ENCODE results near the gene MAPK9.
"Not testable (repeated sequence)": the region's sequence is repeated elsewhere in the genome, so short reads cannot be mapped to it uniquely, and the experiment has no call there.

The MAPK9 gene

DNA sequence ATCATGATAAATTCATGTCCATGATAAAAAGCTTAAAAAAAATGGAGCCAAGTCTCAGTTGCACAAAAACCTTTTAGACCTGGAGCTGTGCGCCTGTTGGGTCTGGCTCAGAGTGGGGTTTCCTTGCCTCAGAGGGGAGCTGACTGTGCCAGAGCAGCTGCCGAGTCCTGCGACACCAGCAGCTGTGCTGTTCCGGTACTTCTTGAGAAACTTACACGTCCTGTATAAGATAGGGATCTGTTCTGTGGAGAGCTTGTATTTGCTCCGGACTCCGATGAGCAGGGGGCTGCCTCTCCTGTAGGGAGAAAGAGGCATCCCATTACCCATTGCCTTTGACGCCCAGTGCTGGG, 32.7 kb upstream of the MAPK9 start:
- no peak for DNase-seq

DNA sequence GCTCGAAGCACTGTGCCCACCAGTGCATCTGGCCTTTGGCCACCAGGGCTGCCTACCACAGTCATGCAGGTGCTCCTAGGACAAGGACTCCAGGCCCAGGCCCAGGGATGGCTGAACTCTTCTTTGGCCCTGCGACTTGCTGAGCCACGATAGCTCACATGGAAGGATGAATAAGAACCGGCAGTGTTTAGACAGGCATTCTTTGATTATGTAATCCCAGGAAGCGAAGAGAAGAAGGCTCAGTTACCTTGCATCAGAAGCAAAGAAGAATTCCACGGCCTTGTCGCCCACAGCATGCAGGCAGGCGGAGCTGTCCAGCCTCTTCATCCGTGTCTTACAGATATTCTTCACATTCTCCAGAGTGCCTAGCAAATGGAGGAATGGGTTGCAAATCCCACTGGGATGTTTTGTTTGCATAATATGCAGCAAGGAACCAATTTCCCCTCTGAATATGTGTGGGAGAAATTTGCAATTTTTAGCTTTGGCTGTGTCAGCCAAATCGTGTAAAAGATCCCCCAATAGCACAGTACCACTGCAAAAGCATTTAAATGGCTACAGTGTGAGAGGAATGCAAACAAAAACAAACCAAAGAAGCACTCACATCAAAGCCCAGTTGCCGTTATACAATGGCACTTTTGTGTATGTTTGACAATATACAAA, 32.2 kb upstream of the MAPK9 start:
- no peak for DNase-seq

DNA sequence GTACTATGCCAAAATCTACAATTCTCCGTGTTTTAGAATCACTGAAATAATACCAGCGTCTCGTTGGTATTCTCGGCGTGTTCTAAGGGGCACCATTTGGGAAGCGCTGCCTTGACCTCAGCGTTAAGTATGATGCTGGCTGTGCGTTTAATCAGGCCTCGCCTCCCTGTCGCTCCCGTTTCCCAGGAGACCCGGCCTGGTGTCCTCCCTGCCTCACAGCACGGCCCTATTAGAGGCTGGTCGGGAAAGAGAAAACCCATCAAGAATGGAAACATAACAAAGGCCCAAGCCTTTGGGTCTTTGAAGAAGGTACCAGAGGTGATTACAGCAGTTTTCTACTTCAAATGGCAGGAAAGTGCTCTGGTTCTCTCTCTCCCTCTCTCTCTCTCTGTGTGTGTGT, 31.3 kb upstream of the MAPK9 start:
- no peak for DNase-seq

- DNase-seq, result no peak
Observed at GRCh38 chr5:180318456-180319089, 26.7 kb upstream of the MAPK9 start.

GRCh38 chr5:180316586-180316985, 24.7 kb upstream of the MAPK9 start:
- DNase-seq, result no peak

DNA sequence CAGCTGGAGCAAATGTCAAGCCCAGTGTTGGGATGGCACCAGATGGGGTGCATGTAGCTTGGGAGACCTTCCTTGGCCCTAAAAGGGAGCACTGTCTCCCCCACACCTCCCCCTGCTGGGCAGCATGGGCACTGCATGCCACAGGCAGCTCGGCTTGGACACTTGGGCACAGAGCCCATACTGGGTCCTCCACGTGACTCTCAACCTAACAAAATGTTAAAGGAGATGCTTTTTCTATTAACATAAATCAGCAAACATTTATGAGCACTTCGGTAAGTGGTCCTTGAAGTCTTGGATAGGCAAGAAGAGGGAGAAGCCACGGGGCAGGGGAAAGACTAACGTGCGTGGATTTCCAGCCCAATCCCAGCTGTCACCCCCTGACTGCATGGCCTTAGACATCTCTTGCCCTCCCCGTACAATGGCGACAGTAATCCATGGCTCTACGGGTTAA, 23.9 kb upstream of the MAPK9 start:
- peak; percentile 9 to 53 for DNase-seq

- DNase-seq, result no peak
Observed at GRCh38 chr5:180313677-180314505, 22.0 kb upstream of the MAPK9 start.

DNA sequence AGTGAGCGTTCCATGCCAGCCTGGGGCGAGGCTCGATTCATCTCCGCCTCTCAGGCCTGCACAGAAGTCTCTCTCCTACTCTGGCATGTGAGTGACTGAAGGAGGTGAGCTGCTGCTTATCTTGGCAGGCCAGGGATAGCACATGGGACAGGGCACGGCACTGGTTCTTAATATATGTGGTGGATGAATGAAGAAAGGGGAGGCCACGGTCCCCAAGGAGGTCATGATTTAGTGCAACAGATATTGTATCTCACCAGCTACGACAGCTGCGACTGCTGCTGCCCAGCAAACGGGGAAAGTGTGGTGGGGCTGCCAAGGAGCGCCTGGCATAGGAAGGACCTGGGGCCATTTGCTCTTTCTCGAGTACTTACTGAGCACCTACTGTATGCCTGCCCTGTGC, 19.3 kb upstream of the MAPK9 start:
- no peak for DNase-seq

GRCh38 chr5:180306796-180307195, 14.9 kb upstream of the MAPK9 start:
- no peak for DNase-seq

DNA sequence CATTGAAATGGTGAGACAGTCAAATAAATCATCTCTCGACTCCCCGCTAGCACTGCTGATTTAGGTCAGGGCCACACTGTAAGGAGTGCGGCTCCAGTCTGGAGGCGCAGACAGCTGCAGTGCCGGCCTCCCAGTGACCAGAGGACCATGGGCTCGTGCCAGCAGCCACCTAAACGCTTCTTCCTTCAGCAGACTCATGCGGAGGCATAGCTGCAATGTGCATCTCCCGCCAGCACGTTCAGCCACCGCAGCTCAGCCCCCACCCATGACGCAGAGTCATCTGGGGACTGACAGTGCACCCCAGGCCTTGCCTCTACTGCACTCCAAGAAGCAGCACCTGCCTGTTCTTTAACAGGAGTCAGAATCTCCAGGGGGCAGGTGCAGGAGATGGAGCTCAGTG, 13.6 kb upstream of the MAPK9 start:
- DNase-seq, result no peak

DNA sequence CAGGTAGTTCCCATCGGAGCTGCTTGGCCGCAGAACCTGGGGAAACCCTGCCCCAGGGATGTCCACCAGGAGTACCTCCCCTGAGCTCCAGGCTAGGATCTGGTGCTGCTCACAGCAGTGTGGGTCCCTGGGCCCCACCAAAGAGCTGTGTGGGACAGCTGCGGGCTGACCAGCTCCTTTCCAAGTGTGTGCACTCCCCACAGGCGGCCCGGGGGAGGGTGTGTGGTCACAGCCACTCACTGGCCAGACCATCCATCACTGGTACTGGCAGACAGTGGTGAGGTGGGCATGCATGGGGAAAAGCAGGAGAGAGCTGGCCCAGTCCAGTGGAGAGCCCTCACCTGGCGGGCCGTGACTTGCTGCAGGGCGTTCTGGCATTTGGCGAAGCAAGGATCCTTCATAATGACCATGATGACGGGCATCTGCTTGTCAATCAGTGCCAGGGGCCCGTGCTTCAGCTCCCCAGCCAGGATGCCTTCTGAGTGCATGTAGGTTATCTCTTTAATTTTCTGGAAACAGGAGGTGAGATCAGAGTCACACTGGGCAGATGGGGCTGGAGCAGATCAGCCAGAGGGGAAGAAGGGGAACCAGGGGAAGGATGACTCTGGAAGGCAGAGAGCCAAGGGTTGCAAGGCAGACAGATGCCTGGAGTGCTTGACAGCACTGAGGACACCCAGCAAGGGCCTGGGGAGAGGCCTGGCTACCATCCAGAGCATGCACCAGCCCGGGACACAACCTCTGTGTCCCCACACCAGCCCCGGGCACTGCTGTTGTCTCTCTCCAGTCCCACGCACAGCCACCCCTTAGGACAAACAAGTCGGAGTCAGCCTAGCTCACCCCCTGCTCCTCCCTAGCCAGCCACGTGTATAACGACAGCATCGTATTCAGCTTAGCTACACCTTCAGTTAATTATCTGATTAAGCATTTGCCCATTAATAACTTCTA, 12.8 kb upstream of the MAPK9 start:
- no peak for DNase-seq

DNA sequence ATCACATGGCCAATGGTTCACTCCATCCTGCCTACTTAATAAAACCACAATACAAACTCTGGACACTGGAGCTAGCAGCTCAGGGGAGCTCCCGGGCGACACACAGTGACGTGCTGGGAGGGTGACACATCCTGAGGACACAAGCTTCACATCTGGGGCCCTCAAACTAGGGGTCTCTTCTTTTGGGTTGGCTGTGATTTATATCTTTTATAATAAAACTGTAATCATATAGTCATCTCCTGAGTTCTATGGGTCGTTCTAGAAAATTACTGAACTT, 12.1 kb upstream of the MAPK9 start:
- DNase-seq, result no peak

DNA sequence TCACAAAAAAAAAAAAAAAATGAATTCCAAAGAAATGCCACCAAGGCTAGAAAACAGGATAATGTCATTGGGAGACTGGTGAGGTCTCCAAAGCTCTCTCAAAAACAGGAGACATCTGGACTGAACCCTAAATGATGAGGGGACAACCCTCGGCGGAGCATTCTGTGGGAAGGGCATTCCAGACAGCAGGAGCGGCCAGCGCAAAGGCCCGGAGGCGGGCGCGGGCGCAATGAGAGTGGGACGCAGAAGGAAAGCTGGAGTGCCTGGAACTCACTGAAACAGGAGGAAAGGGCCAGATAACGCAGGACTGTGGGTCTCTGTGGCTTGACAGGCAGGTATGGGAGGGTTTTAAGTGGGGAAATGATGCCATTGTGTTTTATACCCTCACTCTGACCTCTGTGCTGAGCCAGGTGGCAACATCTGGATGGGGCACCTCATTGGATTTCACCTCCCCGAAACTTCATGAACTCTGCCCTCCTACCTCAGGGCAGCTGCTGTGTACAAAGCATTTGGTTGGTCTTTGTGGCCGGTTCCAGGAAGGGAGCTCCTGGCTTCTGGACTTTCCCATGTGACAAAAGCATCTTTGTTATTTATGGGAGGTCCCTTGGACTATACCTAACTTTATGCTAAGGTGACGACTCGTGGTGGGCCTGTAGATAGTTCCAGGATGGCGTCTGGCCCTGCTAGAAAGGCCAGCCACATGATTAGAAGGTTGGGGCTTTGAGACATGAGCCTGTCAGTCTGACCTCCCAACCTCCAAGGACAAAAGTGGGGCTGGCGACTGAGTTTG, 11.5 kb upstream of the MAPK9 start:
- DNase-seq, result no peak

- DNase-seq, result no peak
Observed at GRCh38 chr5:180302256-180302655, 10.4 kb upstream of the MAPK9 start.

GRCh38 chr5:180301253-180301652, 9.4 kb upstream of the MAPK9 start:
- no peak for DNase-seq

DNA sequence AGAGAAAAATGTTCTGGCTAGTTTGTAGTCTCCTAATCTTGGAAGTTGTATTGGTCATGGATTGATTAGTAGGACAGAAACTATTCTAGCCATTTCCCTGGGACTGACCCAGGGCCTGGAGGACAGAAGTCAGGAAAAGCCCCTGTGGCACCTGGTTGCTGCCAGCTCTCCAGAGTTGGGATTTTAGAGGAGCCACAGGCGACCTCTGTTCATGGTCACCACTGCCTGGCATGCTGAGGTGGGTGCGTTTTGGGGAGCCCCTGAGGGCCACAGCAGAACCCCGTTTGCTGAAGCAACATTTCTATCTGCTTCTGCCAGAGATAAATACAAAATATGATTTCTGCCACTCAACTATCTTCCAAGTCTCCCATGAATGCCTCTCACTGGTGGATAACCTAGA, 7.6 kb upstream of the MAPK9 start:
- no peak for DNase-seq

GRCh38 chr5:180299014-180299413, 7.1 kb upstream of the MAPK9 start:
- DNase-seq, result not testable (repeated sequence)

- no peak for DNase-seq
Observed at GRCh38 chr5:180297587-180298282, 5.9 kb upstream of the MAPK9 start.

GRCh38 chr5:180296771-180297170, 4.9 kb upstream of the MAPK9 start:
- DNase-seq, result no peak

DNA sequence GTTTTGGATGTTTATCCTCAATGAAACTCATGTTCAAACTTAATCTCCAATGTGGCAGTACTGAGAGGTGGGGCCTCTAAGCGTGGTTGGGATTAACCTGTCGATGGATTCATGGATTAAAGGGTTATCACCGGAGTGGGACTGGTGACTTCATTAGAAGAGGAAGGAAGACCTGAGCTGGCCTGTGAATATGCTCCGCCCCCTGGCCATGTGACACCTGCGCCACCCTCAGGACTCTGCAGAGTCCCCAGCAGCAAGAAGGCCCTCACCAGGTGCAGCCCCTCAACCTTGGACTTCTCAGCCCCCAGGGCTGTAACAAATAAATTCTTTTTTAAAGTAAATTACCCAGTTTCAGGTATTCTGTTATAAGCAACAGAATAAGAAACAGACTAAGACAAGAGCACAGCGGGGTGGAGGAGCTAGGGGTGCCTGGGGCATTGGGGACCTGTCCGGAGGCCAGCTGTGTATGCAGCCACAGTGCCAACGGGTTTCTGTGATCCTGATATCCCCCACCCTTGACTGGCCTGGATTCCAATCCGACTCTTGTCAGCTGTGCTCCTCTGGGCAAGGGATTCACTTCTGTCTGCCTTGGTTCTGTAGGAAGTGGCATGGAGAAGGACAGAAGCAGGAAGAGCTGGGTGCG, 3.2 kb upstream of the MAPK9 start:
- DNase-seq, result no peak

- DNase-seq, result no peak
Observed at GRCh38 chr5:180294411-180294810, 2.5 kb upstream of the MAPK9 start.
